Prostate gland (tissue), 2 donors: ENCODE results near the gene GOLGA6L7. TPM values are rescaled to one million over a fixed set of nuclear protein-coding genes. Genes with fewer than 3 reads are reported as not detected.
"Not testable (repeated sequence)": the region's sequence is repeated elsewhere in the genome, so short reads cannot be mapped to it uniquely, and the experiment has no call there.

ENCODE experiments used
- DNase-seq: peaks from one replicate; pipeline ENCODE4 v3.0.0-alpha.2; 2019; ENCODE audit warnings: low spot score
- H3K27ac ChIP-seq, 2 donors: fragments of 200-600 bp; sonication (generic); 2 replicates each; pipeline ENCODE4 v1.5.1; 2017 to 2019
- H3K27me3 ChIP-seq: fragments of 200-600 bp; sonication (generic); replicated peaks from 2 replicates; pipeline ENCODE4 v1.5.1; 2019; ENCODE audit not compliant: insufficient read depth
- H3K36me3 ChIP-seq, 2 donors: fragments of 200-600 bp; sonication (generic); 1 replicate in 1 of 2; 2 replicates in 1 of 2; pipeline versions ENCODE4 v1.5.1 to v1.8.1; 2017 to 2019
- H3K4me1 ChIP-seq: fragments of 200-600 bp; sonication (generic); replicated peaks from 2 replicates; pipeline ENCODE4 v1.5.1; 2019
- H3K4me3 ChIP-seq, 2 donors: fragments of 200-600 bp; sonication (generic); 2 replicates each; pipeline ENCODE4 v1.5.1; 2017 to 2019
- H3K9me3 ChIP-seq: fragments of 200-600 bp; sonication (generic); 2 replicates; pipeline ENCODE4 v1.5.1; 2017
- WGBS: methylation state at CpG from one replicate; pipeline ENCODE4 v1.1.5; 2018; 5-methylcytosine and 5-hydroxymethylcytosine counted together
- intact Hi-C: fragments of 100-400 bp; cut with DNase I; formaldehyde crosslinking; loops from one replicate; pipeline ENCODE4 v1.14.2; 2022
- total RNA-seq, 2 donors: library from RNA; depleted of rRNA; stranded (reverse); fragments of >200 nt; gene quantifications; one replicate each; pipeline ENCODE4 v1.1.0, GENCODE V29; 2016

The GOLGA6L7 gene
- total RNA-seq, 2 donors from 2014 or later, result 2.7 TPM; not detected in 1

GRCh38 chr15:28813392-28813791, 35.1 kb downstream of the GOLGA6L7 start:
- DNase-seq, H3K9me3 ChIP-seq, H3K27me3 ChIP-seq, intact Hi-C loops, H3K4me1 ChIP-seq, H3K36me3 ChIP-seq, H3K4me3 ChIP-seq, H3K27ac ChIP-seq: not testable (repeated sequence)
- 56% methylated on average over 1 of the region's 2 CpGs for WGBS

- H3K27me3 ChIP-seq, H3K36me3 ChIP-seq, H3K4me1 ChIP-seq, DNase-seq, H3K9me3 ChIP-seq, H3K4me3 ChIP-seq, intact Hi-C loops, H3K27ac ChIP-seq: not testable (repeated sequence)
- 62% methylated on average over 4 of the region's 4 CpGs for WGBS
These were observed 36.4 kb downstream of the GOLGA6L7 start for GRCh38 chr15:28811852-28812550.

GRCh38 chr15:28810444-28810843, 38.0 kb downstream of the GOLGA6L7 start:
- 83% methylated on average over 1 of the region's 1 CpG for WGBS
- H3K4me3 ChIP-seq, H3K9me3 ChIP-seq, DNase-seq, H3K36me3 ChIP-seq, intact Hi-C loops, H3K4me1 ChIP-seq, H3K27ac ChIP-seq, H3K27me3 ChIP-seq: not testable (repeated sequence)

GRCh38 chr15:28808136-28808535, 40.3 kb downstream of the GOLGA6L7 start:
- 89% methylated on average over 5 of the region's 5 CpGs for WGBS
- intact Hi-C loops, H3K4me3 ChIP-seq, H3K4me1 ChIP-seq, H3K9me3 ChIP-seq, H3K27ac ChIP-seq, H3K27me3 ChIP-seq, DNase-seq, H3K36me3 ChIP-seq: not testable (repeated sequence)

GRCh38 chr15:28800366-28800765, 48.1 kb downstream of the GOLGA6L7 start:
- H3K4me1 ChIP-seq, H3K27me3 ChIP-seq, DNase-seq, H3K36me3 ChIP-seq, H3K27ac ChIP-seq, intact Hi-C loops, H3K9me3 ChIP-seq, H3K4me3 ChIP-seq: not testable (repeated sequence)
- 87% methylated on average over 2 of the region's 2 CpGs for WGBS

GRCh38 chr15:28798234-28798633, 50.2 kb downstream of the GOLGA6L7 start:
- H3K36me3 ChIP-seq, intact Hi-C loops, H3K4me1 ChIP-seq, H3K27me3 ChIP-seq, H3K4me3 ChIP-seq, H3K9me3 ChIP-seq, H3K27ac ChIP-seq, DNase-seq: not testable (repeated sequence)
- 59% methylated on average over 2 of the region's 2 CpGs for WGBS

- intact Hi-C loops, H3K36me3 ChIP-seq, H3K27ac ChIP-seq, DNase-seq, H3K27me3 ChIP-seq, H3K4me3 ChIP-seq, H3K4me1 ChIP-seq, H3K9me3 ChIP-seq: not testable (repeated sequence)
- 89% methylated on average over 3 of the region's 3 CpGs for WGBS
These were observed 54.2 kb downstream of the GOLGA6L7 start for GRCh38 chr15:28794231-28794630.

Other genes starting within 250 kb of the GOLGA6L7 start
- 1 to 10 TPM in 1 of 2 donors, not detected in 1; 1.5 TPM for gene GOLGA8M, start 136.2 kb downstream of the GOLGA6L7 start, total RNA-seq
- 10 to 100 TPM in 1 of 2 donors, 1 to 10 TPM in 1; 2.6 to 25.3 TPM for gene APBA2, start 37.3 kb upstream of the GOLGA6L7 start, total RNA-seq